HUES64 (cell line): Measurements from ENCODE around the gene SHB.
"Not testable (repeated sequence)": the region's sequence is repeated elsewhere in the genome, so short reads cannot be mapped to it uniquely, and the experiment has no call there.

Experiments
- H3K27ac ChIP-seq: 2 replicates; pipeline ENCODE4 v1.7.0; 2013; ENCODE audit warnings: low read depth, low read length, inconsistent platforms
- H3K27me3 ChIP-seq: 2 replicates; pipeline ENCODE4 v1.6.1; 2013; ENCODE audit warnings: mild to moderate bottlenecking, low read length; ENCODE audit not compliant: insufficient read depth
- H3K36me3 ChIP-seq: 2 replicates; pipeline ENCODE4 v1.6.1; 2013; ENCODE audit warnings: mild to moderate bottlenecking, low read length; ENCODE audit not compliant: insufficient read depth
- H3K4me1 ChIP-seq: 2 replicates; pipeline ENCODE4 v1.6.1; 2013; ENCODE audit warnings: mild to moderate bottlenecking, low read length, moderate library complexity; ENCODE audit not compliant: insufficient read depth
- H3K4me3 ChIP-seq: 2 replicates; pipeline ENCODE4 v1.5.1; 2013; ENCODE audit warnings: mild to moderate bottlenecking, low read length, moderate library complexity
- H3K9ac ChIP-seq: 2 replicates; pipeline ENCODE4 v1.6.1; 2013; ENCODE audit warnings: mild to moderate bottlenecking, low read depth, low read length
- H3K9me3 ChIP-seq: 2 replicates; pipeline ENCODE4 v1.6.1; 2013; ENCODE audit warnings: low read depth, low read length; ENCODE audit not compliant: insufficient read depth
- WGBS: fragments of 150-250, 120-280 bp; methylation state at CpG from one replicate; pipeline ENCODE4 v1.1.7; 2013; ENCODE audit warnings: missing lambda C conversion rate; 5-methylcytosine and 5-hydroxymethylcytosine counted together

The SHB gene

GRCh38 chr9:37969558-37970300 lies 99.3 kb downstream of the SHB start:
- Histone ChIP-seq H3K36me3 (peaks cover 5% of the 10 kb centered on the region; the same call in 1 of the 2 replicates), H3K27ac (no peak overlapping the region), H3K27me3 (no peaks in the 10 kb centered on the region), H3K9me3 (no peaks in the 10 kb centered on the region), H3K4me1 (no peaks in the 10 kb centered on the region), H3K9ac (no peak overlapping the region), H3K4me3 (no peak overlapping the region)
- 92% methylated on average over 11 of the region's 11 CpGs for WGBS

- Histone ChIP-seq H3K4me3 (no peak overlapping the region), H3K36me3 (peaks cover 5% of the 10 kb centered on the region; the same call in 1 of the 2 replicates), H3K9me3 (no peaks in the 10 kb centered on the region), H3K4me1 (no peaks in the 10 kb centered on the region), H3K27me3 (no peaks in the 10 kb centered on the region), H3K9ac (no peak overlapping the region), H3K27ac (no peak overlapping the region)
- WGBS, result 96% methylated on average over 2 of the region's 2 CpGs
These were observed 99.9 kb downstream of the SHB start for GRCh38 chr9:37969130-37969529.

GRCh38 chr9:37968228-37968701 lies 100.8 kb downstream of the SHB start:
- Histone ChIP-seq H3K9me3 (no peaks in the 10 kb centered on the region), H3K27me3 (no peaks in the 10 kb centered on the region), H3K27ac (no peak overlapping the region), H3K4me3 (no peak overlapping the region), H3K9ac (no peak overlapping the region), H3K36me3 (no peaks in the 10 kb centered on the region), H3K4me1 (no peaks in the 10 kb centered on the region)
- WGBS, result 94% methylated on average over 4 of the region's 4 CpGs

GRCh38 chr9:37967761-37968080 lies 101.3 kb downstream of the SHB start:
- WGBS, result 96% methylated on average over 6 of the region's 6 CpGs
- Histone ChIP-seq H3K36me3 (no peaks in the 10 kb centered on the region), H3K4me3 (no peak overlapping the region), H3K27me3 (no peaks in the 10 kb centered on the region), H3K4me1 (no peaks in the 10 kb centered on the region), H3K9ac (no peak overlapping the region), H3K27ac (no peak overlapping the region), H3K9me3 (no peaks in the 10 kb centered on the region)

- H3K9me3 ChIP-seq, result no peaks in the 10 kb centered on the region
- no peaks in the 10 kb centered on the region for H3K4me1 ChIP-seq
- H3K27me3 ChIP-seq, result no peaks in the 10 kb centered on the region
- no peak overlapping the region for H3K27ac ChIP-seq
- 95% methylated on average over 8 of the region's 8 CpGs for WGBS
- H3K4me3 ChIP-seq, result no peak overlapping the region
- H3K9ac ChIP-seq, result no peak overlapping the region
- no peaks in the 10 kb centered on the region for H3K36me3 ChIP-seq
These were observed 101.8 kb downstream of the SHB start for GRCh38 chr9:37967014-37967760.

GRCh38 chr9:37966412-37967013 lies 102.5 kb downstream of the SHB start:
- H3K4me3 ChIP-seq, result no peak overlapping the region
- WGBS, result 82% methylated on average over 9 of the region's 9 CpGs
- no peak overlapping the region for H3K27ac ChIP-seq
- no peak overlapping the region for H3K9ac ChIP-seq
- H3K36me3 ChIP-seq, result no peaks in the 10 kb centered on the region
- H3K9me3 ChIP-seq, result no peaks in the 10 kb centered on the region
- H3K27me3 ChIP-seq, result no peaks in the 10 kb centered on the region
- no peaks in the 10 kb centered on the region for H3K4me1 ChIP-seq

GRCh38 chr9:37965676-37966345 lies 103.2 kb downstream of the SHB start:
- not testable (repeated sequence) for H3K36me3 ChIP-seq, H3K27me3 ChIP-seq, H3K9ac ChIP-seq, H3K4me1 ChIP-seq, H3K4me3 ChIP-seq, H3K27ac ChIP-seq, H3K9me3 ChIP-seq
- WGBS, result 94% methylated on average over 7 of the region's 7 CpGs

GRCh38 chr9:37965116-37965515 lies 103.9 kb downstream of the SHB start:
- no peak overlapping the region for H3K4me3 ChIP-seq
- no peaks in the 10 kb centered on the region for H3K9me3 ChIP-seq
- H3K27ac ChIP-seq, result no peak overlapping the region
- no peaks in the 10 kb centered on the region for H3K4me1 ChIP-seq
- no peaks in the 10 kb centered on the region for H3K36me3 ChIP-seq
- no peaks in the 10 kb centered on the region for H3K27me3 ChIP-seq
- H3K9ac ChIP-seq, result no peak overlapping the region
- 97% methylated on average over 2 of the region's 2 CpGs for WGBS

- H3K9me3 ChIP-seq, result no peaks in the 10 kb centered on the region
- H3K27ac ChIP-seq, result no peak overlapping the region
- no peak overlapping the region for H3K9ac ChIP-seq
- H3K4me1 ChIP-seq, result no peaks in the 10 kb centered on the region
- no peak overlapping the region for H3K4me3 ChIP-seq
- no peaks in the 10 kb centered on the region for H3K36me3 ChIP-seq
- 88% methylated on average over 5 of the region's 5 CpGs for WGBS
- no peaks in the 10 kb centered on the region for H3K27me3 ChIP-seq
These were observed 104.3 kb downstream of the SHB start for GRCh38 chr9:37964740-37965081.

GRCh38 chr9:37963936-37964739 lies 104.9 kb downstream of the SHB start:
- Histone ChIP-seq H3K27ac (no peak overlapping the region), H3K27me3 (no peaks in the 10 kb centered on the region), H3K9me3 (no peaks in the 10 kb centered on the region), H3K36me3 (no peaks in the 10 kb centered on the region), H3K4me1 (no peaks in the 10 kb centered on the region), H3K4me3 (no peak overlapping the region), H3K9ac (no peak overlapping the region)
- 93% methylated on average over 15 of the region's 15 CpGs for WGBS
